Fibroblast of lung (primary cell): ENCODE data around the gene RAP1GAP2. TPM values are rescaled to one million over a fixed set of nuclear protein-coding genes. Genes with fewer than 3 reads are reported as not detected.

Experiments used
- DNase-seq, 2 donors: peaks; one replicate each; pipeline versions ENCODE4 v3.0.0 to v3.0.0-alpha.2; 2010; ENCODE audit warnings: low read depth in 2 of 2
- H2AFZ ChIP-seq: 2 replicates; pipeline ENCODE4 v1.5.1; 2012; ENCODE audit warnings: low read length, control low read depth, inconsistent platforms
- H3K27ac ChIP-seq: 2 replicates; pipeline ENCODE4 v1.5.1; 2011; ENCODE audit warnings: low read length, control low read depth; ENCODE audit not compliant: insufficient read depth
- H3K27me3 ChIP-seq: 2 replicates; pipeline ENCODE4 v1.5.1; 2011; ENCODE audit warnings: mild to moderate bottlenecking, low read length; ENCODE audit not compliant: control insufficient read depth, insufficient read depth
- H3K36me3 ChIP-seq: 2 replicates; pipeline ENCODE4 v1.5.1; 2011; ENCODE audit warnings: low read length; ENCODE audit not compliant: control insufficient read depth, insufficient read depth
- H3K4me1 ChIP-seq: 2 replicates; pipeline ENCODE4 v1.5.1; 2011; ENCODE audit warnings: low read length; ENCODE audit not compliant: control insufficient read depth, insufficient read depth; ENCODE audit errors: extremely low read depth
- H3K4me2 ChIP-seq: 2 replicates; pipeline ENCODE4 v1.5.1; 2011; ENCODE audit warnings: low read length, control low read depth; ENCODE audit not compliant: insufficient read depth; ENCODE audit errors: extremely low read depth
- H3K4me3 ChIP-seq, 4 experiments: fragments of 200-600 bp in 1 of 4; sonication (generic) in 1 of 4; replicated peaks in 1 of 4; 2 replicates each; pipeline ENCODE4 v1.5.1; 2011 to 2016; ENCODE audit warnings: low read length in 4 of 4, low read depth in 3 of 4, mild to moderate bottlenecking in 3 of 4, control low read depth in 2 of 4, inconsistent platforms in 1 of 4, mixed read lengths in 1 of 4; ENCODE audit not compliant: insufficient read depth in 1 of 4; ENCODE audit errors: control extremely low read depth in 1 of 4
- H3K79me2 ChIP-seq: 2 replicates; pipeline ENCODE4 v1.5.1; 2012; ENCODE audit warnings: mild to moderate bottlenecking, low read length, inconsistent platforms; ENCODE audit not compliant: control insufficient read depth, insufficient read depth
- H3K9ac ChIP-seq: 2 replicates; pipeline ENCODE4 v1.5.1; 2011; ENCODE audit warnings: mild to moderate bottlenecking, low read length, control low read depth; ENCODE audit not compliant: insufficient read depth
- H3K9me3 ChIP-seq: 2 replicates; pipeline ENCODE4 v1.5.1; 2012; ENCODE audit warnings: low read depth, low read length; ENCODE audit not compliant: control insufficient read depth, insufficient read depth
- H4K20me1 ChIP-seq: 2 replicates; pipeline ENCODE4 v1.5.1; 2011; ENCODE audit warnings: low read length; ENCODE audit not compliant: control insufficient read depth, insufficient read depth; ENCODE audit errors: extremely low read depth
- EZH2 ChIP-seq: IDR thresholded peaks from 2 replicates; pipeline ENCODE4 v1.5.1; 2012; ENCODE audit warnings: low read length, control low read depth, mild to moderate bottlenecking; ENCODE audit errors: missing control alignments
- polyA plus RNA-seq, 2 donors: library from polyadenylated mRNA; depleted of rRNA in 1 of 2; stranded (reverse) in 1 of 2; unstranded in 1 of 2; fragments of >200 nt; gene quantifications; 2 replicates each; pipeline ENCODE4 v1.2.1, GENCODE V29; 2011 to 2012; ENCODE audit warnings: missing spikeins in 1 of 2
- total RNA-seq: library from RNA; depleted of rRNA; stranded (reverse); fragments of >200 nt; gene quantifications from 2 replicates; pipeline ENCODE4 v1.2.1, GENCODE V29; 2014
- TF ChIP-seq, protein P1 (sequence below), 2 donors: IDR thresholded peaks in 1 of 2; conservative IDR thresholded peaks in 1 of 2; 1 replicate in 1 of 2; 2 replicates in 1 of 2; pipeline ENCODE4 v1.5.1; 2011 to 2012; ENCODE audit warnings: low read length in 2 of 2, control low read depth in 1 of 2, inconsistent platforms in 1 of 2, low read depth in 1 of 2, mild to moderate bottlenecking in 1 of 2

The RAP1GAP2 gene
- total and polyA plus RNA-seq, 2 donors (not counting 1 experiment from before 2014, with no cell fraction given) = 0.33 to 0.99 TPM

DNA sequence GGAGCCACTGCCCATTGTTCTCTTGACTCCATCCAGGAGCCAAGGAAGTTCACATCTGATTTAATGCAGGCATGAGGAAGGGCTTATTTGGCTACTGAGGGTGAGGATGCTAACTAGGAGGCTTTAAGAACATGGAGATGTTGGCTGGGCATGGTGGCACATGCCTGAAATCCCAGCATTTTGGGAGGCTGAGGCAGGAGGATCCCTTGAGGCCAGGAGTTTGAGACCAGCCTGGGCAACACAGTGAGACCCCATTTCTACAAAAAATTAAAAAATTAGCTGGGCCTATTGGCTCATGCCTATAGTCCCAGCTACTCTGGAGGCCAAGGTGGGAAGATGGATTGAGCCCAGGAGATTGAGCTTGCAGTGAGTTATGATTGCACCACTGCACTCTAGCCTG is 116.5 kb downstream of the RAP1GAP2 start:
- Histone ChIP-seq H3K4me1 (no peaks in the 10 kb centered on the region), H2AFZ (no peak overlapping the region), H3K4me3 (no peak overlapping the region), H3K9me3 (no peaks in the 10 kb centered on the region), H3K27ac (no peak overlapping the region), H3K36me3 (no peaks in the 10 kb centered on the region), H3K9ac (no peak overlapping the region), H3K27me3 (no peaks in the 10 kb centered on the region), H3K4me2 (no peak overlapping the region), H3K79me2 (no peaks in the 10 kb centered on the region), H4K20me1 (no peaks in the 10 kb centered on the region)
- TF ChIP-seq, protein P1, sequence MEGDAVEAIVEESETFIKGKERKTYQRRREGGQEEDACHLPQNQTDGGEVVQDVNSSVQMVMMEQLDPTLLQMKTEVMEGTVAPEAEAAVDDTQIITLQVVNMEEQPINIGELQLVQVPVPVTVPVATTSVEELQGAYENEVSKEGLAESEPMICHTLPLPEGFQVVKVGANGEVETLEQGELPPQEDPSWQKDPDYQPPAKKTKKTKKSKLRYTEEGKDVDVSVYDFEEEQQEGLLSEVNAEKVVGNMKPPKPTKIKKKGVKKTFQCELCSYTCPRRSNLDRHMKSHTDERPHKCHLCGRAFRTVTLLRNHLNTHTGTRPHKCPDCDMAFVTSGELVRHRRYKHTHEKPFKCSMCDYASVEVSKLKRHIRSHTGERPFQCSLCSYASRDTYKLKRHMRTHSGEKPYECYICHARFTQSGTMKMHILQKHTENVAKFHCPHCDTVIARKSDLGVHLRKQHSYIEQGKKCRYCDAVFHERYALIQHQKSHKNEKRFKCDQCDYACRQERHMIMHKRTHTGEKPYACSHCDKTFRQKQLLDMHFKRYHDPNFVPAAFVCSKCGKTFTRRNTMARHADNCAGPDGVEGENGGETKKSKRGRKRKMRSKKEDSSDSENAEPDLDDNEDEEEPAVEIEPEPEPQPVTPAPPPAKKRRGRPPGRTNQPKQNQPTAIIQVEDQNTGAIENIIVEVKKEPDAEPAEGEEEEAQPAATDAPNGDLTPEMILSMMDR (conservative IDR thresholded peaks at IDR 0.05 in 1 of 2, IDR thresholded peaks at IDR 0.05 in 1 of 2; ENCODE audit: low read depth in 1 of 2, low read length in 2 of 2) = no peak
- no peak for TF ChIP-seq EZH2
- DNase-seq = no peak

DNA sequence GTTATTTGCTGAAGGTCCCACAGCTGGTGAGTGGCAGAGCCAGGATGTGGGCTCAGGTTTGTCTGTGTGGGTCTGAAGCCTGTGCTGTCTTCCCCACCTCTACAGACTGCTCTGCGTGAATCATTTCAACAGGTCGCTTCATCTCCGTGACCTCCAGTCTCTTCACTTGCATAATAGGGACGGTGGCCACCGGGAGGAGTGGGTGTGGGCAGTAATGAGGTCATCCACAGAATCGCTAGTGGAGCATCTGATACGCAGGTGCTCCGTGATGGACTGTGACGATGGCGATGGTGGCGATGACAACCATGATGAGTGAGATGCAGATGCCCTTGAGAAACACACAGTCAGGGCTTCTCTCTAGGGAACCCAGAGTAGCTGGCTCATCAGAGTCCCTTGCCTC is 120.2 kb downstream of the RAP1GAP2 start:
- no peaks in the 10 kb centered on the region for H3K36me3 ChIP-seq
- H3K27ac ChIP-seq = no peak overlapping the region
- H3K9me3 ChIP-seq = no peaks in the 10 kb centered on the region
- no peaks in the 10 kb centered on the region for H3K79me2 ChIP-seq
- DNase-seq = no peak
- no peaks in the 10 kb centered on the region for H4K20me1 ChIP-seq
- no peaks in the 10 kb centered on the region for H3K4me1 ChIP-seq
- no peak overlapping the region for H3K4me3 ChIP-seq
- TF ChIP-seq, protein P1 (conservative IDR thresholded peaks at IDR 0.05 in 1 of 2, IDR thresholded peaks at IDR 0.05 in 1 of 2; ENCODE audit: low read depth in 1 of 2, low read length in 2 of 2) = no peak
- TF ChIP-seq EZH2 = no peak
- no peak overlapping the region for H3K4me2 ChIP-seq
- no peak overlapping the region for H3K9ac ChIP-seq
- no peaks in the 10 kb centered on the region for H3K27me3 ChIP-seq
- H2AFZ ChIP-seq = no peak overlapping the region

DNA sequence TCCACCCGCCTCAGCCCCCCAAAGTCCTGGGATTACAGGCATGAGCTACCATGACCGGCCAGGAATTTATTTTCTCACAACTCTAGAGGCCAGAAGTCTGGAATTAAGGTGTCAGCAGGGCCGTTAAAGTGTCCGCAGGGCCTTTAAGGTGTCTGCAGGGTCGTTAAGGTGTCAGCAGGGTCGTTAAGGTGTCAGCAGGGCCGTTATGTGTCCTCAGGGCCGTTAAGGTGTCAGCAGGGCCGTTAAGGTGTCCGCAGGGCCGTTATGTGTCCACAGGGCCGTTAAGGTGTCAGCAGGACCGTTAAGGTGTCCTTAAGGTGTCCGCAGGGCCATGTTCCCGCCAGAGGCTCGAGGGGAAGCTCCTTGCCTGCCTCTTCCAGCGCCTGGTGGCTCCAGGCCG is 125.2 kb downstream of the RAP1GAP2 start:
- Histone ChIP-seq H3K27ac (no peak overlapping the region), H3K9ac (no peak overlapping the region), H2AFZ (no peak overlapping the region), H3K4me3 (no peak overlapping the region), H3K9me3 (no peaks in the 10 kb centered on the region), H3K36me3 (no peaks in the 10 kb centered on the region), H3K4me2 (no peak overlapping the region), H3K4me1 (no peaks in the 10 kb centered on the region), H3K79me2 (no peaks in the 10 kb centered on the region), H3K27me3 (no peaks in the 10 kb centered on the region), H4K20me1 (no peaks in the 10 kb centered on the region)
- no peak for DNase-seq
- TF ChIP-seq, protein P1 (conservative IDR thresholded peaks at IDR 0.05 in 1 of 2, IDR thresholded peaks at IDR 0.05 in 1 of 2; ENCODE audit: low read depth in 1 of 2, low read length in 2 of 2) = no peak
- no peak for TF ChIP-seq EZH2
